GM19023 (cell line): ENCODE results near the gene MBD6.
"Not testable (repeated sequence)": the region's sequence is repeated elsewhere in the genome, so short reads cannot be mapped to it uniquely, and the experiment has no call there.

Experiments used
- ATAC-seq: cut with Tn5 transposase; IDR thresholded peaks from one replicate; pipeline ENCODE4 v1.9.1; 2021; ENCODE audit warnings: mild to moderate bottlenecking, moderate library complexity; ENCODE audit not compliant: unreplicated experiment

Gene MBD6

GRCh38 chr12:57513677-57514076 is 8.9 kb upstream of the MBD6 start:
- ATAC-seq = not testable (repeated sequence)

- not testable (repeated sequence) for ATAC-seq
Measured at GRCh38 chr12:57514246-57514645, 8.4 kb upstream of the MBD6 start.

GRCh38 chr12:57514720-57515407 is 7.8 kb upstream of the MBD6 start:
- ATAC-seq = no peak

GRCh38 chr12:57515408-57515933 is 7.2 kb upstream of the MBD6 start:
- no peak for ATAC-seq

- ATAC-seq = no peak
Measured at GRCh38 chr12:57515934-57516541, 6.6 kb upstream of the MBD6 start.

GRCh38 chr12:57516617-57517153 is 5.9 kb upstream of the MBD6 start:
- no peak for ATAC-seq

- no peak for ATAC-seq
Measured at GRCh38 chr12:57517187-57517586, 5.4 kb upstream of the MBD6 start.

GRCh38 chr12:57517718-57518117 is 4.9 kb upstream of the MBD6 start:
- ATAC-seq = not testable (repeated sequence)

GRCh38 chr12:57518176-57518919 is 4.3 kb upstream of the MBD6 start:
- ATAC-seq = no peak

GRCh38 chr12:57518920-57519795 is 3.5 kb upstream of the MBD6 start:
- no peak for ATAC-seq

GRCh38 chr12:57519796-57520052 is 2.9 kb upstream of the MBD6 start:
- peak; percentile 5 for ATAC-seq

- ATAC-seq = peak; percentile 70
Measured at GRCh38 chr12:57520053-57520818, 2.4 kb upstream of the MBD6 start, which contains the start of gene DDIT3. DDIT3 (minus strand) TSS chr12:57520514; CDS start chr12:57517406, 3,108 bp downstream.

GRCh38 chr12:57521525-57522010 is 1.1 kb upstream of the MBD6 start:
- ATAC-seq = no peak

GRCh38 chr12:57522887-57523705 is 472 bp downstream of the MBD6 start:
- no peak for ATAC-seq

- ATAC-seq = no peak
Measured at GRCh38 chr12:57523706-57524614, 1.3 kb downstream of the MBD6 start.

- no peak for ATAC-seq
Measured at GRCh38 chr12:57524814-57525614, 2.4 kb downstream of the MBD6 start.
